Measurements from ENCODE around the gene THSD8.

The THSD8 gene

GRCh38 chr19:12779162-12779993 is 22.5 kb upstream of the THSD8 start:
- peak; percentile 95 for DNase-seq (ENCODE audit: low read depth)
- TF ChIP-seq, protein P1, sequence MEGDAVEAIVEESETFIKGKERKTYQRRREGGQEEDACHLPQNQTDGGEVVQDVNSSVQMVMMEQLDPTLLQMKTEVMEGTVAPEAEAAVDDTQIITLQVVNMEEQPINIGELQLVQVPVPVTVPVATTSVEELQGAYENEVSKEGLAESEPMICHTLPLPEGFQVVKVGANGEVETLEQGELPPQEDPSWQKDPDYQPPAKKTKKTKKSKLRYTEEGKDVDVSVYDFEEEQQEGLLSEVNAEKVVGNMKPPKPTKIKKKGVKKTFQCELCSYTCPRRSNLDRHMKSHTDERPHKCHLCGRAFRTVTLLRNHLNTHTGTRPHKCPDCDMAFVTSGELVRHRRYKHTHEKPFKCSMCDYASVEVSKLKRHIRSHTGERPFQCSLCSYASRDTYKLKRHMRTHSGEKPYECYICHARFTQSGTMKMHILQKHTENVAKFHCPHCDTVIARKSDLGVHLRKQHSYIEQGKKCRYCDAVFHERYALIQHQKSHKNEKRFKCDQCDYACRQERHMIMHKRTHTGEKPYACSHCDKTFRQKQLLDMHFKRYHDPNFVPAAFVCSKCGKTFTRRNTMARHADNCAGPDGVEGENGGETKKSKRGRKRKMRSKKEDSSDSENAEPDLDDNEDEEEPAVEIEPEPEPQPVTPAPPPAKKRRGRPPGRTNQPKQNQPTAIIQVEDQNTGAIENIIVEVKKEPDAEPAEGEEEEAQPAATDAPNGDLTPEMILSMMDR (IDR thresholded peaks at IDR 0.05; ENCODE audit: low read length, missing control alignments), result no peak
- H3K4me3 ChIP-seq (replicated peaks; ENCODE audit: low read depth, low read length), result peak overlapping the region; percentile 78

GRCh38 chr19:12782174-12782423 is 19.8 kb upstream of the THSD8 start:
- peak overlapping the region; percentile 49 for H3K4me3 ChIP-seq (replicated peaks; ENCODE audit: low read depth, low read length)
- DNase-seq (ENCODE audit: low read depth), result no peak
- TF ChIP-seq, protein P1 (IDR thresholded peaks at IDR 0.05; ENCODE audit: low read length, missing control alignments), result no peak

- TF ChIP-seq, protein P1 (IDR thresholded peaks at IDR 0.05; ENCODE audit: low read length, missing control alignments), result no peak
- H3K4me3 ChIP-seq (replicated peaks; ENCODE audit: low read depth, low read length), result peak overlapping the region; percentile 49
- peak; percentile 92 for DNase-seq (ENCODE audit: low read depth)
Measured at GRCh38 chr19:12782424-12783290, 19.2 kb upstream of the THSD8 start.

- H3K4me3 ChIP-seq (replicated peaks; ENCODE audit: low read depth, low read length), result peak overlapping the region; percentile 49
- DNase-seq (ENCODE audit: low read depth), result no peak
- TF ChIP-seq, protein P1 (IDR thresholded peaks at IDR 0.05; ENCODE audit: low read length, missing control alignments), result no peak
Measured at GRCh38 chr19:12783291-12783848, 18.5 kb upstream of the THSD8 start.

GRCh38 chr19:12783849-12784393 is 17.9 kb upstream of the THSD8 start:
- TF ChIP-seq, protein P1 (IDR thresholded peaks at IDR 0.05; ENCODE audit: low read length, missing control alignments), result no peak
- H3K4me3 ChIP-seq (replicated peaks; ENCODE audit: low read depth, low read length), result no peak overlapping the region
- DNase-seq (ENCODE audit: low read depth), result no peak

DNA sequence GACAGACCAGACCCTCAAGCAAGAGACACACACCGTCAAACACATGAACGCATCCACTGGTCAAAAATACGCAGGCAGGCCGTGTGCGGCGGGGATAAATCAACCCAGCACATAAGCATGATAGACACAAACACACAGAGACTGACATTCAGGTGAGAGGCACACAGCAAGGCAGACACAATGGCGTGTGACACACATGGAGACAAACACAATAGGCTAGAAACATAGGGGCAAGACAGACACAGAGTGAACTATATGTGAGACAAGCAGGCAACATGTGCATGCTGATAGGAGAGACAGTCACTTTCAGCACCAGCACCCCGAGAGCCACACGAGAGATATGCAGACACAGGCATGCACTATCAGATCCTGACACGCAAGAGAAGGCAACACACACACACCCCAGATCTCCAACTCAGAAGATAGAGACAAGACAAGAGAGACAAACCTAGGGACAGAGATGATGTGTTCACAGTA is 17.4 kb upstream of the THSD8 start:
- DNase-seq (ENCODE audit: low read depth), result no peak

More for the DNA sequence above, 17.4 kb upstream of the THSD8 start:
- no peak overlapping the region for H3K4me3 ChIP-seq (replicated peaks; ENCODE audit: low read depth, low read length)
- TF ChIP-seq, protein P1 (IDR thresholded peaks at IDR 0.05; ENCODE audit: low read length, missing control alignments), result no peak
